Transverse colon (tissue), 3 donors: ENCODE measurements around the gene ABCA6.

ENCODE experiments used
- POLR2A ChIP-seq: fragments of 450-650 bp; IDR thresholded peaks from one replicate; pipeline ENCODE4 v1.6.1; 2016; ENCODE audit warnings: antibody characterized with exemption, mild to moderate bottlenecking, moderate library complexity
- TF ChIP-seq, protein P1 (sequence below), 5 experiments: fragments of 200-600 bp in 3 of 5; fragments of 450-650 bp in 2 of 5; sonication (generic) in 3 of 5; IDR thresholded peaks; 1 replicate in 2 of 5; 2 replicates in 3 of 5; pipeline ENCODE4 v1.5.1; 2016 to 2017; ENCODE audit warnings: antibody characterized with exemption in 5 of 5, inconsistent platforms in 3 of 5, mild to moderate bottlenecking in 2 of 5, moderate library complexity in 1 of 5

DNA sequence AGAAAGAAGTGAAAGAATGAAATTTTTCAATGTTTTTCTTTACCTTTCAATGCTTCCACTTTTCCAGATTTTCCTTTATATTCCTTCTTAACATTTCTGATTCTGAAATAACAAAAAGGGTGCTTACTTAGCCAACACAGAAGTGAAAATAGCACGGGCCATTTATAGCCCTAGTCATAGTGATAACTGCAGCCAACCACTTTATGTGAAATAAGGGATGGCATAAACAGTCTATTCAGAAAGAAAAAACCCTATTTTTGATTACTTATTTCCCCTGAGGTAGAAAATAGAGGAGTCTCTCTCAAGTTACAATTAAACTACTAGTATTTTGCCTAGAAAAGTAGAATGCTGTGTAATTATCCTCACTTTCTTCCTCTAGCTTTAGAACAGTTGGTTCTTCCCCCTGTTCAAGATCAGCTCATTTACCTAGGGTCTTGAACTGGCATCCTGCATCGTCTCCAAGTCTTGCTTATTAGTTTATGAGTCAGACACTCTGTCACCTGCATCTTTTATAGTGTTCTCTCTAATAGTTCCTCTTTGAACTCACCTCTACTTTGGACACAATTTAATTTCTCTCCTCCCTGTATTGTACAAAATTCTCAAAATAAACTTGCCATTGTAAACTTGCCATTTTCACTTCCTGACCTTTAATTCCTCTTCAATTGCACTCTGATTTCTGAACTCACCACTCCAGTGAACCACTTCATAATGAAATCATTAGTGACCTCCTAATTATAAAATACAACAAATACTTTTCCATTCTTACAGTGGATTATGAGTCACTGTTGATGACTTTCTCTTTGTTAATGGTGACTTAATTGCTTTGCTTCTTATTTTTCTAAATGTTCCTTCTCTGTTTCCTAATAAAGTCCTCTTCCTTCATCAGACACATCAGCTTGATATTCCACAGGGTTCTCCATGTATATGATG, 23.6 kb downstream of the ABCA6 start:
- TF ChIP-seq, protein P1, sequence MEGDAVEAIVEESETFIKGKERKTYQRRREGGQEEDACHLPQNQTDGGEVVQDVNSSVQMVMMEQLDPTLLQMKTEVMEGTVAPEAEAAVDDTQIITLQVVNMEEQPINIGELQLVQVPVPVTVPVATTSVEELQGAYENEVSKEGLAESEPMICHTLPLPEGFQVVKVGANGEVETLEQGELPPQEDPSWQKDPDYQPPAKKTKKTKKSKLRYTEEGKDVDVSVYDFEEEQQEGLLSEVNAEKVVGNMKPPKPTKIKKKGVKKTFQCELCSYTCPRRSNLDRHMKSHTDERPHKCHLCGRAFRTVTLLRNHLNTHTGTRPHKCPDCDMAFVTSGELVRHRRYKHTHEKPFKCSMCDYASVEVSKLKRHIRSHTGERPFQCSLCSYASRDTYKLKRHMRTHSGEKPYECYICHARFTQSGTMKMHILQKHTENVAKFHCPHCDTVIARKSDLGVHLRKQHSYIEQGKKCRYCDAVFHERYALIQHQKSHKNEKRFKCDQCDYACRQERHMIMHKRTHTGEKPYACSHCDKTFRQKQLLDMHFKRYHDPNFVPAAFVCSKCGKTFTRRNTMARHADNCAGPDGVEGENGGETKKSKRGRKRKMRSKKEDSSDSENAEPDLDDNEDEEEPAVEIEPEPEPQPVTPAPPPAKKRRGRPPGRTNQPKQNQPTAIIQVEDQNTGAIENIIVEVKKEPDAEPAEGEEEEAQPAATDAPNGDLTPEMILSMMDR (IDR thresholded peaks at IDR 0.05): no peak
- no peak for TF ChIP-seq POLR2A
